SK-N-SH treated with all-trans-retinoic acid at 6 μM for 48 hours (cell line): ENCODE results near the gene MNX1.

Experiments used
- TOX ChIP-seq: fragments of 250-450 bp; sonication (Bioruptor Pico); IDR thresholded peaks from 2 replicates; pipeline ENCODE4 v1.8.0; 2021; ENCODE audit warnings: mild to moderate bottlenecking, moderate library complexity, borderline replicate concordance
- ZFP30 ChIP-seq: fragments of 450-650 bp; formaldehyde crosslinking; IDR thresholded peaks from 2 replicates; pipeline ENCODE4 v1.5.0; 2022; ENCODE audit warnings: mild to moderate bottlenecking, moderate library complexity

DNA sequence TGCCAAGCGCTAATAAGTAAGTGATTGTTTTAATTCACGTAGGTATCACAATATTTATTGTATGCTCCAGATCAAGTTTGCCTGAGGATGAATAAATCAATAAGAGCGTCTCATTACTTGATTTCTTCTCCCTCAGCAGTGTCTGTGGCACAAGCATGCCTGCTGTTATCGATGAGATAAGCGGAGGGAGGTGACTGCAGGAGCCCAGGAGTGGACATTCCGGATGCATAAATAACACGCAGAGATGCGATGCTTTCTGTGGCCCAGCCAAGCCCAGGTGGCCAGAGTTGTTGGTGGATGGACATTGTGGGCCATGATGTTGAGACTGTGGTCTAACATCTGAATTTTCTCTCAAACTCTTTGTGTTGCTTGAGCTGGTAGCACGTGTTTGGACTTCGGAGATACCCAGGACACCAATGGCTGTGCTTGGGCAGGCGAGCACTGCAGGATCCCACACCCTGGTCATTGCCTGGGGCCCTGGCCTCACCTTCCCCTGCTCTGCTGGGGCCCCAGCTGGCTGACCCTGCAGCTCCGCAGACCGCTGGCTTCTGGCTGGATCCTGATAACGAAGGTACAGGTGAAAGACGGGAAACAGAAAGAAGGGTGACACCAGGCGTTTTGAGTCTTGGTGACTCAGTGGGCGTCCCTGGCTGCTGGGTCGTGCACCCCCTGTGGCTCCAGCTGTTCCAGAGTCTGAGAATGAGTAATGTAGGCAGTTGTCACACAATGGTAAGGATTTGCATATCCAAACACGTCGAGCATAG lies 31.2 kb upstream of the MNX1 start:
- TF ChIP-seq TOX (CRISPR knock-in tag) (no peak), ZFP30 (CRISPR knock-in tag) (no peak)
